ENCODE results near the gene JDP2.

Gene JDP2

DNA sequence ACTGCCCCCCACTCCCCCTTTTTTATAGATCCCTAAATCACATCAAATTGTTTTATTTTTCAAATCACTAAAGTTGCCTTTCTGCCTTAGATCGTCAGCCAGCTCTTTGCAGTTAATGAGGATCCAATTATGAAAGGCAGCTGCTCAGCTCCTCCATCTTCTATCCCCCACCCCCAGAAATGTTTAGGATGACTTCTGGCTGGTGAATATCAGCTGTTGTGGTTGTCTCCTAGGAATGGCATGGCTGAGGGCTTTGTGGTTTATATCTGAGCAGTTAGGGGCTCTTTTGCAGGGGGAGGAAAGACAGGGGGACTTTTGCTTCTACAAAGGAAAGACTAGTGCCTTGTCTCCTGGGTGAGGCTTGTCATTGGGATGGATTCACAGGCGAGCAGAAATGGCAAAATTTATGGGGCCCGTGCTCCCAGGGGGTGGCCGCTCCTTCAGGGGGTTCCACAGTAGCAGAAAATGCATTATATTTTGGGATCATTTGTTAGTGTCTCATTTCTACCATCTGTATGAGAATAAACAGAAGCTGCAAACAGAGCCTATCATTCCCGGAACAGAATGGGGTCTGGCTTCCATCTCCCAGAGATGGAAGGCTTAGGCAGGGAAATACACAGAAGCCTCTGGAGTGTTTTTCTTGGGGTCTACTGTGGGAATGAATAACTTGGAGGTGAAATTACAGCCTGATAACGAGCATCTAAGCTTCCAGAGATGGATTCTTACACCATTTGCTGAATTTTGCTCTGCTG is 6.5 kb downstream of the JDP2 start:
- FAIRE-seq: no peak
- no peak for DNase-seq (ENCODE audit: extremely low spot score, insufficient read length, low read depth)

DNA sequence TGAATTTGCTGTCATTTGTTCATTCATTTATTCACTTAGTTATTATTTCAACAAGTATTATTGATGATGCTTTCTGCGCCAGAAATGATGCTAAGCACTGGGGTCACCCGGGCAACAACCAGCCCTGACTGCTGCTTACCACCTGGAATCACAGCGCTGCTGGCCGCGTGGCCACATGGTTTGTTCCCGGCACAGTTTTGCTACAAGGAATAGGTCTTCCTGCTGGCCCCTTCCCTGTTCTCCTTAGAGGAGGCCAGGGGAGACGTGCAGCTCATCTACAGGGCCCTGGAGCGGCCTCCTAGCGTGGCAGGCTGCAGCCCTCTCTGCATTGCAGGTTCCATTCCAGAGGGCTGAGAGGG is 7.0 kb downstream of the JDP2 start:
- FAIRE-seq: no peak
- no peak for DNase-seq (ENCODE audit: extremely low spot score, insufficient read length, low read depth)

DNA sequence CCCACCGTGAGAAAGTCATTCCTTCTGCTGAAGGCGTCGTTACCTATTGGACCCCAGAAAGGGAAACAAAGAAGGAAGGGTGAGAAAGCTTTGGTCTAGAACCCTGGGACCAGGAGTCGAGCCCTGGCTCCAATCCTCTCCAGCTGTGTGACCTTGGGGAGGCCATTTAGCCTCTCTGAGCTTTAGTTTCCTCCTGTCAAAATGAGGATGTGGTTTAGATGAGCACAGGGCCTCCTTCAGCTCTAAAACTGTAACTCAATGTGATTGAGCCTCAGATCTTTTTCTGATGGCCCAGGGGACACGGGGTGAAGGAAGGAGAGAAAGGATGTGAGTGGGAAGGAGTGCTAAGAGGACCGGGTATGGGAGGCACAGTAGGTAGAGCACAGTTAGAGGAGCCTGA is 7.7 kb downstream of the JDP2 start:
- FAIRE-seq (peak; percentile 60), DNase-seq (ENCODE audit: extremely low spot score, insufficient read length, low read depth) (no peak)

DNA sequence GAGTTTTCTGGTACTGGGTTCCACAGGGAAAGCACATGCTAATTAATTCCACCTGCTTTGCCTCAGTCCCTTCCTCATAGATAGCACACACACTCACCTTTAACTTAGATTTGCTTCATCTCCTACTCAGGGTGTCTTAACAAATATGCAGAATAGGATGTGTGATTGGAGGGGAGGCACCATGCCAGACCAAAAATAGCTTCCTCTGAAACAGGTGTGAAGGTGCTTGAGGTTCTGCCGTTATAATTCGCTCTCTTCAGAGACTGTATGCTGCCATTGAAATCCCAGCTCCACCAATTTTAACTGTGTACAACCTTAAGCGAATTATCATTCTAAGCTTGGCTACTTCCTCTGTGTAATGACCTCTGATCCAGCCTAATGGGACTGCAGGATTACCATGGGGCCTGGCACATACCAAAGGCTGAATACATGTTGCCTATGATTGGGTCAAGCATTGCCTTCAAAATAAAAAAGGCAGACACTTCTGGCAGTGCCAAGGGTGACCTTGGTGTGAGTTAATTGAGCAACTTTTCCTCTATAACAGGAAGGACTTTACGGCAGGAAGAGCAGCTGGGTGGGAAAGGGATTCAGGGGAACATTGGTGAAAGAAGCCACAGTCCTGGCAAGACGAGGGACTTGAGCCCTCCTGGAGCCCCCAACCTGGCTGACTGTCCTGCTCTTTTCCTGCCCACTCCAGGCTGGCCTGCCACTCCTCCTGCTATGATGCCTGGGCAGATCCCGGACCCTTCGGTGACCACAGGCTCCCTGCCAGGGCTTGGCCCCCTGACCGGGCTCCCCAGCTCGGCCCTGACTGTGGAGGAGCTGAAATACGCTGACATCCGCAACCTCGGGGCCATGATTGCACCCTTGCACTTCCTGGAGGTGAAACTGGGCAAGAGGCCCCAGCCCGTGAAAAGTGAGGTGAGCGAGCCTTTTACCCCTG is 9.7 kb downstream of the JDP2 start:
- FAIRE-seq (peak; percentile 45), DNase-seq (ENCODE audit: extremely low spot score, insufficient read length, low read depth) (no peak)

DNA sequence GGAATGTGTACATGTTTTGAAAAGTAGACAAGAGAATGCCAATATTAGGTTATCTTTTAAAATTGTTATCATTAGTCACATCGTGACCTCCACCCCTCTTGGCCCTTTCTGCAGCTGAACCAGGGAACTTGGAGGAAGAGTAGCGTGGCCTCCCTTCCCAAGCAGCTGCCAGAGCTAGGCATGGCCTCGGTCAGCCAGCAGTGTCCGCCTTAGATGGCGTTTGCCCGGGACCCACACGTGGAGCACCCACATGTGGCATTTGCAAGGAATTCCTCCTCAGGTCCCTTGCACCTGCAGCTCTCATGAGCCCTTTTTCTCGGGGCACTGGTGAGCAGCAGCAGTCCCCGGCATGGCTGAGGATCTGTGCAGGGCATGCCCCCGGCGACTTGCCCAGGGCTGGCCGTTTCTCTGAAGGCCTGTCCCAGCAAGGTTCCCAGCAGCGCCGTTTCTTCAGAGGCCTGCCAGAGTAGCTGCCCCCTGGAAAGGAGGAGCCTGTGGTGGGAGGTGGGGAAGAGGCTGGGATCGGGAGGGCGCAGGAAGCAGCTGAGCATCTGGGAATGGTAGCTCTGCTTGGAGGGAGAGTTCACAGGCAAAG is 10.8 kb downstream of the JDP2 start:
- no peak for FAIRE-seq
- DNase-seq (ENCODE audit: extremely low spot score, insufficient read length, low read depth): no peak

DNA sequence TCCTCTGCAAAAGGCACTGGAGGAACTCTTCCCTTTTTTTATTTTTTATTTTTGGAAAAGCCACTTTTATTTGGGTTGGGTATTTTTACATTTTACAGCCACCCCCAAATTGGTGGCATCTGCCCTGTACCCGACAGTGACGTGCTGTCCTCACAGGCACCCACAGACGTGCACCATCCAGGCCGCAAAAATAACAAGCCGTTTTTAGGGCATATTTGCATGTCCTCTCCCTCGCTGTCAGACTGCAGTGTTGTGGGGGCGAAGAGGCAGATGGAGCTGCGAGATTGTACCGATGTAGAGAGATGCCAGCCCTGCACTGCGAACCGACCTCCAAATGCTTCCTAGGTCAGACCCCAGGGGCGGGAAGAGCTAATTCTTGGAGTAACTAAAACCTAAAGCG is 12.2 kb downstream of the JDP2 start:
- FAIRE-seq (no peak), DNase-seq (ENCODE audit: extremely low spot score, insufficient read length, low read depth) (no peak)

DNA sequence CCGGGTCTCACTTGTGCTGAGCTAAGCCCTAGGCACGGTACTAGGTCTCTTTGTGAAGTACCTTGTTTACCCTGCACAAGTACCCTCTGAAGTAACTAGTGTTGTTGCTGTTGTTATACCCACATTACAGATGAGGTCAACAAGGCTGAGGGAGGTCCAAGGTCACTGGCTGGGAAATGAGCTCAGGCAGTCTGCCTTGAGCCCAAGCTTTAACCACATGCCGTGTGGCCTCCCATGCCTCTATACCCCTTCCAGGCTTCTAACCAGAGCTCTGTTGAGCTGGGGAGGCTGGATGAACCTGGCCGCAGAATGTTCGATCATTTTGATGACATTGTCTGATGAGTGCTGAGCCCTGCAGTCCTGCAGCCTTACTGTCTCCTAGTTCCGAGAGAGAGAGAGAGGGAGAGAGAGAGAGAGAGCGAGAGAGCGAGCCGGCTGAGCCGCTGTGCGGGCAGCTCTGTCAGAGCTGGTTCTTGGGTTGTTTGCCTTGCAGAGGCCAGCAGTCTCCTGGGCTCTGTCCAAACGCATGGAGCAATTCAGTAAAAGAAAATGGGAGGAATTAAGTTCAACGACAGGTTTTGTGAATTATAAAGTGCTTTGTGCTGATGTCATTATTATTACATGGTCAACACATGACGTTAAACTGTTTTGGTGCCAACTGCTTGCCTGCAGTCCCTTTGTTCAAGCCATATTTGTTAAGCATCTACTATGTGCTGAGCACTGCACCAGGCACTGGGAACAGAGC is 13.1 kb downstream of the JDP2 start:
- no peak for FAIRE-seq

DNA sequence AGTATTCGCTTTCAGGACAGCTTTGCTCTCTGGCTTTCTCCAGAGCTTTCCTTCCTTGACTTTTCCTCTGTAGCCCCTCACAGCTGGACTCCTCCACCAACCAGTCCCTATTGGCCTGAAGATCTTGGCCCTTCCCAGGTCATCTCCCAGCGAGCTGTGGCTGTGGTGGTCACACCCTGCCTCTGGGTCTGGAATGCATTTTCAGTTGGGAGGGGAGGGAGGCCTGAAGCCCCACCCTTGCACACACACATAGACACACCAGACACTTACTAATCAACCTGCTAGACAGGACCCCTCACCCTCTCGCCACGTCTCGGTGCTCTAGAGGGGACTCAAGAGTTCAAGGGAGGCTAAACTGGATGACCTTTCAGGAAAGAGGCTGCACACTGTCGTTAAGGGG is 13.9 kb downstream of the JDP2 start:
- no peak for DNase-seq (ENCODE audit: extremely low spot score, insufficient read length, low read depth)
- no peak for FAIRE-seq

More for the DNA sequence above, 13.1 kb downstream of the JDP2 start:
- DNase-seq (ENCODE audit: extremely low spot score, insufficient read length, low read depth): no peak

DNA sequence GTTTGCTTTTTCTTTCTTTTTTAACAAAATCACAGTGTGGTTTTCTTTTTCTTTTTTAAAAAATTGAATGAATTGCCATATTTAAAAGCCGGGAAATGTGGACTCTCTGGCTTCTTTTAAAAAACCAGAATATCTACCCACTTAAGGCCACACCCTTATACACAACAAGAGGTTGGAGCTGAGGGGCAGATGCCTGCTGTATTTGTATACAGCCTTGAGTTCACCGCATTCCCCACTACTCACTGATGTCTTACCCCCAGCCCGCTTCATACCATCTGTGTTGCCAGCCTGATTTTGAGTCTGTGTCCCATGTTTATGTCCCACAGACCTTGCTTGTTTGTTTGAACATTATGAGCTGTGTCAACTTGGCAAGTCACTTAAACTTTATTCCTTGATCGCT is 14.3 kb downstream of the JDP2 start:
- DNase-seq (ENCODE audit: extremely low spot score, insufficient read length, low read depth): no peak
- no peak for FAIRE-seq

DNA sequence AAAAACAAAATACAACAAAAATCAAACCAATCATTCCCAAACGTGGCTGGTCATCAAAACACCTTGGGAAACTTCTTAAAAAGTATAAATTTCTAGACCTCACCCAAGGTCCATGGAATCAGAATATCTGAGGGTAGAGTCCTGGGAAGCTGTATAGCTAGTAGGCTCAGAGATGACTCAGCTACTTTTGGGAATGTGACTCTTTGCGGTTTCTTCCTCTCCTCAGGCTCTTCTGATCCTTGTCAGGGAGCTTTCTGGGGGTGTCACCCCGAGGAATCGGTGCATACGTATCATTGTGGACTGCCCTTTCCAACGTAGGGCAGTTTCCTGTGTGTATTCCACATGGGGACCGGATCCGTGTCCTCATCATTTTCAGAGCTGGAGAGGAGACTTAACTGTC is 14.8 kb downstream of the JDP2 start:
- no peak for DNase-seq (ENCODE audit: extremely low spot score, insufficient read length, low read depth)
- FAIRE-seq: no peak

DNA sequence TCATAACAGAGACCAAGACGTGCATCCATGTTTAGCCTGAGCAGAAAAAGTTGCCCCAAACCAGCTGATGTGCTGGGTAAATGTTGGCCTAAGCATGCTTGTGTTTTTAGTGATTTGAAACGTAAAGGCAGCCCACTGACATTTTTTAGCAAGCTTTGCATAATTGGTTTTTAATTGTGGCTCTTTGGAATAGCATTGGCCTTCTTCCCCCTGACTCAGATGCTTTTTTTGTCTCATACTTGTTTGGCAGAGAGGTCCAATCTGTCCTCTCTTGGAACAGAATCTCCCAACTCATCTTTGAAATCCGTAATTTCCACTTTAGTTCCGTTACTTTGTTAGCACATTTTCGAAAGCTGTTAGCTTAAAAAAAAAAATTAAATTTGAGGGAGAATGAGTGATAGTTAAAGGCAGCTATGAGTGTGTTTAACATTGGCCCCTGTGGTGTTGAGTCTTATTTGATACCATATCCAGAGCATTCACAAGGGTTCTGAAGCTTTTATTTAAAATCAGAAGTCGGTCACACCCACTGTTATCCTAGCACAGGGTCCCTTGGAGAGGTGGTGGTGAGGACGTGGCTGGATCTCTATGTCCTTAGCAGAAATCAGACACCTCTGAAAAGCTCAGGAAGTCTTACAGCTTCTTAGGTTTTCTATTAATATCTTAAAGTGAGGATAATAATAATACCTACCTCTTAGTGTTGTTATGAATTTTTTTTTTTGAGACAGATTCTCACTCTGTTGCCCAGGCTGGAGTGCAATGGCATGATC is 15.6 kb downstream of the JDP2 start:
- DNase-seq (ENCODE audit: extremely low spot score, insufficient read length, low read depth) (no peak), FAIRE-seq (no peak)

DNA sequence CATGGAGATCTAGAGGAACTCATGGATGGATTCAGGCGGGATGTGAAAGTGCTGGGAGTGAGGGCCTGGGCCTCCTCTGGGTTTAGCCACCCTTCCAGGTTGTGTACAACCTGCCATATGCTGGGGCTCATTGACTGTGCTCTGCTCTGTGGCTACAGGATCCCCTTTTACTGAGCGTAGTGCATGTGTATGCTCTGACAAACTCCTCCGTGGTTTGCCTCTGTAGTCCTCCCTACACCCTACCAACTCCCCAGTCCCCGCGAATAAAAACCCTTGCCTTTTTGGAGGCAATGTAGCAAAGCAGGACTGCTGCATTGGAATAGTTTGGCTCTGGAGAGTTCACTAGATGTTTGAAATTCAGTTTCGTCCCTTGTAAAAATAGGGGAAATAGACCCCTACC is 17.4 kb downstream of the JDP2 start:
- FAIRE-seq: no peak
- no peak for DNase-seq (ENCODE audit: extremely low spot score, insufficient read length, low read depth)

DNA sequence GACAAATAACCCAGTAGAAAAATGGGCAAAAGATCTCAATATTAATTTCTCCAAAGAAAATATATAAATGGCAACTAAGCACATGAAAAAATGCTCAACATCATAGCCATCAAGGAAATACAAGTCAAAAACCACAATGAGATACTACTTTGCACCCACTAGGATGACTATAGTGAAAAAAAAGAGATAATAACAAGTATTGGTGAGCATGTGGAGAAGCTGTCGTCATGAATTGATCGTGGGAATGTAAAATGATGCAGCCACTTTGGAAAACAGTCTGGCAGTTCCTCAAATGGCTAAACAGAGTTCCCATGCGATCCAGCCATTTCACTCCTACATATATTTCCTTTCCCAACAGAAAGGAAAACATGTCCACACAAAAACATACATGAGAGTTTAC is 18.1 kb downstream of the JDP2 start:
- FAIRE-seq (no peak), DNase-seq (ENCODE audit: extremely low spot score, insufficient read length, low read depth) (no peak)

DNA sequence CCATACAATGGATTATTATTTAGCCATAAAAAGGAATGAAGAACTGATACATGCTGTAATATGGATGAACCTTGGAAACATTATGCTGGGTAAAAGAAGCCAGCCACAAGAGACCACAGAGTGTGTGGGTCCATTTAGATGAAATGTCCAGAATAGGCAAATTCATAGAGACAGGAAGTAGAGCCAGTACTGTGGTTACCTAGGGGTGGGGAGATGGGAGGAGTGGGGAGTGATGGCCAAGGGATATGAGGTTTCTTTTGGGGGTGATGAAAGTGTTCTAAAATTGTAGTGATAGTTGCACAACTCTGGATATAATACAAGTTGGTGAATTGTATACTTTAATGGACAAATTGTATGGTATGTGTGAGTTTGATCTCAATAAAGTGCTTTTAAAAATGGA is 18.6 kb downstream of the JDP2 start:
- FAIRE-seq: no peak

DNA sequence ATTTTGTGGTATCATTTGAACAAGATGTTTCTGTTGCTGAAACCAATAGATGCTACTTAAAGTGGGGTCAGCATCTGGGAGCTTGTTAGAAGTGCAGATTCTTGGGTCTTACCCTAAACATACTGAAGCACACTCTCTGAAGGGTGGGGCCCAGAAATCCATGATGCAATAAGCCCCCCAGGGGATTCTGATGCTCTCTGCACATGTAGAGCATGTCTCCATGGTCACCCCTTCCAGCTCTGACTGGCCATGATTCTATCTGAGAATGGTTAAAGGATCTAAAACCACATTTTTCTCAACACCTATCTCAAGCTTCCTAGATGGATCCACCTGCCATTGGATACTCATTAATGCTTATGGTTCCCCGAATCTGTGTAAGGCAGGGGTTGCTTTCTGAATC is 20.4 kb downstream of the JDP2 start:
- DNase-seq (ENCODE audit: extremely low spot score, insufficient read length, low read depth) (no peak), FAIRE-seq (no peak)

More for the DNA sequence above, 18.6 kb downstream of the JDP2 start:
- no peak for DNase-seq (ENCODE audit: extremely low spot score, insufficient read length, low read depth)

DNA sequence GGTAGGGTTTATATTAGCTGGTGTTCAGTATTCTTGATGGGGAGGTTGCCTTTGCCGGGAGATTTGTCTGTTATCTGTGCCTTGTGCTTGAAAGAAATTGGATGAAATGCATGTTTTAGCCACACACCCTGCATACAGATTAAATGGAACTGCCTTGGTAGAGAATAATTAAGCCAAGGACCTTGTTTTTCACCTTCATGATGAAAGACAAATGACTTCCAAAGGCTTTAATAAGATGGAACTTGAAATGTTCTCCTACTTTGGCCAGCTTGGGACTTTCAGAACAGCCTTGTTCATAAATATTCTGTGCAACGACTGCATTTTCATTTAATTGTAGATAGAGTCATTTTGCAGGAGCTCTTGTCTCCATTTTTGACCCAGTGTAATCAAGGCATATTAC is 21.2 kb downstream of the JDP2 start:
- FAIRE-seq (no peak), DNase-seq (ENCODE audit: extremely low spot score, insufficient read length, low read depth) (no peak)

DNA sequence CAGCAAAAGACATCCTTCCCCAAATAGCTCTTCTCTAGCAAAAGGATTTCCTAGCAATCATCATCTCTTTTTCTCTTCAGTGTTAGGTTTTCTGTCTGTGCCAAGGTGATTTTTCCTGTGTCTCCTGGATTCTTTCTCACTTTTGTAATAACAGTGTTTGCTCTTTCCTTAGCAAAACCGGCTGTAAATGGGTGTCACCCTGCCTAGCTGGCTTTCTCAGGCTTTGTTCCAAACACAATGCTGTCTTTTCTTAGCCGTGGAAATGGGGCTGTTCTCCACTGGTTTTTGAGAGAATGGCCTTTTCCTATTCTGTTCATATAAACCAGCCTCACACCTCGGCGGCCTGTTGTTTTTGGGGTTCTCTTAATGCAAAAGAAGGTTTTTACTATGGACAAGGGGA is 21.9 kb downstream of the JDP2 start:
- FAIRE-seq (no peak), DNase-seq (ENCODE audit: extremely low spot score, insufficient read length, low read depth) (no peak)

DNA sequence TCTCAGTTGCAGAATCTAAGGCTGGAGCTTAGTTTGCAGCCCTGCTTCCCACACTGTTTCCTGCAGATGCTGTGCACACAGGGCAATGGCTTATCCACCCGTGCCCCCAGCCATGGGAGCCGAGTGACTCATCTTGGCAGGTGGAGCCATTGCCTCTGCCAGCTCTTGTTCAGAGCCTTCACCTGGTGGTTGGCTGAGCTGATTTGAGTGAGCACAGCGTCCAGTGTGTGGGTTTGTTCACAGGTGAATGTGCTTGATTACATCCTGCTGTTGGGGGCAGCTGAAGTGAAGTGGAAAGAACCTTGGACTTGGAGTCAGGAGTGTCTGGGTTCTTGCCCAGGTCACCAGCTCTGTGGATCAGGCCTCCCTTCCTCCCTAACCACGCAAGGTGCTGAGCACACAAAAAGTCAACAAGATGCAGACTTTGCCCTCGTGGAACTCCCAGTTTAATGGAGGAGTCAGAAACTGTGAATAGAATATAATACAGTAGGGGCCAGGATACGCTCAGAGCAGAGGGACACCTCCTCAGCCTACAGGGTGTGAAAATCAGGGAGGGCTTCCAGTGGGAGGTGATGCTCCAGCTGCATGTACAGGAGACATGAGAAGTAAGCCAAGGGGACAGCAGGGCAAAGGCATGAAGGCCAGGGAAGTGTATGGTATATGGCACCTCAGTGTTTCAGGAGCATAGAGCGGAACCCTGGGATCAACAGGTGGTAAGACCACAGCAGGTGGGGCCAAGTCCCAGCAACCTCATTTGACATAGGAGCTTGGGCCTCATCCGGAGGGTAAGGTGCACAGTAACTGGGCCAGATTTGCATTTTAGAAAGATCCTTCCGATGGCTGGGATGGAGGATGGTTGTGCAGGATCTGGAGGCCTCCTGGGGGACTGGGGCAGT is 22.8 kb downstream of the JDP2 start:
- DNase-seq (ENCODE audit: extremely low spot score, insufficient read length, low read depth) (no peak), FAIRE-seq (no peak)

DNA sequence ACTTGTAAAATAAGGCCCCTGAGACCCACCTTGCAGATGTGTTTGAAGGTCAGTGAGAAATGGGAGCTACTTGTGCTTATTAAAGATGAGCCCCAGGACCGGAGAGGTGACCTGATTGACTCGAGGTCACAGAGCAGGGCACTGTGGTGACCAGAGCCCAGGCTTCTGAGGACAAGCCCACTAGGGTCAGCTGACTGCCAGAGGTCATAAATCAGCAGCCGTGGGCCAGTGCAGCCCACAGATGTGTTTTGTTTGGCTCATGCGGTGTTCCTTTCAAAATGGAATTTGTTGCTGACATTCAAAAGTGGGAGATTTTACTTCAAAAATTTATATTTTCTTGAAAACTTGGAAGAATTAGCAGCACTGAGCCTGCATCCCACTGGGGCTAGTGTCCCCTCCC is 24.5 kb downstream of the JDP2 start:
- DNase-seq (ENCODE audit: extremely low spot score, insufficient read length, low read depth) (no peak), FAIRE-seq (no peak)
